ENCODE results near the gene MB.

DNA sequence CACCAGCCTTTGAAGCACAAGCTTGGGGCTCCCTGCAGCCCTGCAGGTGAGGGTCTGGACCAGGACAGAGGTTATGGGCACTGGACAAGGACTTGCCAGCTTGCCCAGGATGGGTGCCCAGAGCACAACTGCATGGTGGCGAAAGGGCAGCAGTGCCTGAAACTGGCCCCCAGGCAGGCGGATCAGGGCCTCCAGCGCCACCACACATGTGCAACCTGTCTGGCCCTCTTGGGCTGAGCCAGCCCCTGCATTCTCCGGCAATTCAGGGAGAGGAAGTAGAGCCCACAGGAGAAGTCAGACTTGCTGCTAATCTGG lies 18.8 kb downstream of the MB start:
- no peak for TF ChIP-seq YY1 (IDR thresholded peaks at IDR 0.05; ENCODE audit: insufficient read depth, insufficient read length)
- TF ChIP-seq ZNF274 (IDR thresholded peaks at IDR 0.05; ENCODE audit: low read depth, low read length) = no peak
- no peak for TF ChIP-seq SUZ12 (IDR thresholded peaks at IDR 0.05; ENCODE audit: extremely low read depth, insufficient read depth, insufficient read length)
